ENCODE data around the gene MTHFS. TPM values are rescaled to one million over a fixed set of nuclear protein-coding genes. Genes with fewer than 3 reads are reported as not detected.
"Not testable (repeated sequence)": the region's sequence is repeated elsewhere in the genome, so short reads cannot be mapped to it uniquely, and the experiment has no call there.

Gene MTHFS
- total RNA-seq, 3 donors from 2014 or later (not counting 1 experiment from before 2014, with no cell fraction given), result 7.0 to 10.8 (median 10.5) TPM

- H3K27me3 Mint-ChIP-seq (ENCODE audit: low read depth in 2 of 2), result peaks cover 16 to 37% of the 10 kb centered on the region in 2 donors
- no peak for ATAC-seq
Measured at GRCh38 chr15:79933231-79933630, 36.4 kb upstream of the MTHFS start.

GRCh38 chr15:79932447-79932846, 35.6 kb upstream of the MTHFS start:
- H3K27me3 Mint-ChIP-seq (ENCODE audit: low read depth in 2 of 2), result peaks cover 16 to 37% of the 10 kb centered on the region in 2 donors
- H3K9me3 Mint-ChIP-seq, result no peaks in the 10 kb centered on the region
- H3K4me3 Mint-ChIP-seq, result no peak overlapping the region
- no peak overlapping the region for H3K27ac Mint-ChIP-seq
- no peak for DNase-seq
- Histone ChIP-seq H3K27ac (ENCODE audit: low read length) (no peak overlapping the region), H3K9me3 (ENCODE audit: control insufficient read depth, insufficient read depth, low read length) (no peaks in the 10 kb centered on the region), H3K36me3 (ENCODE audit: control insufficient read depth, insufficient read depth, low read length) (no peaks in the 10 kb centered on the region), H3K27me3 (ENCODE audit: control insufficient read depth, insufficient read depth, low read length) (no peaks in the 10 kb centered on the region), H3K4me1 (ENCODE audit: control insufficient read depth, insufficient read depth, low read length) (no peaks in the 10 kb centered on the region), H3K4me3 (ENCODE audit: low read length) (no peak overlapping the region)
- no peak for TF ChIP-seq CTCF (IDR thresholded peaks at IDR 0.05)
- no peak for ATAC-seq
- intact Hi-C loops (cut with micrococcal nuclease), result no loop called here
- no peaks in the 10 kb centered on the region for H3K36me3 Mint-ChIP-seq
- WGBS (ENCODE audit: insufficient coverage), result 97% methylated on average over 5 of the region's 5 CpGs
- no peaks in the 10 kb centered on the region for H3K4me1 Mint-ChIP-seq

More at GRCh38 chr15:79933231-79933630, 36.4 kb upstream of the MTHFS start:
- TF ChIP-seq CTCF (IDR thresholded peaks at IDR 0.05), result no peak
- Histone ChIP-seq H3K4me3 (ENCODE audit: low read length) (no peak overlapping the region), H3K9me3 (ENCODE audit: control insufficient read depth, insufficient read depth, low read length) (no peaks in the 10 kb centered on the region), H3K36me3 (ENCODE audit: control insufficient read depth, insufficient read depth, low read length) (no peaks in the 10 kb centered on the region), H3K4me1 (ENCODE audit: control insufficient read depth, insufficient read depth, low read length) (no peaks in the 10 kb centered on the region), H3K27ac (ENCODE audit: low read length) (no peak overlapping the region), H3K27me3 (ENCODE audit: control insufficient read depth, insufficient read depth, low read length) (no peaks in the 10 kb centered on the region)
- no peaks in the 10 kb centered on the region for H3K4me1 Mint-ChIP-seq
- 71% methylated on average over 3 of the region's 3 CpGs for whole genome bisulfite sequencing (ENCODE audit: insufficient coverage)
- H3K36me3 Mint-ChIP-seq, result no peaks in the 10 kb centered on the region
- intact Hi-C loops (cut with micrococcal nuclease), result no loop called here
- H3K4me3 Mint-ChIP-seq, result no peak overlapping the region
- H3K27ac Mint-ChIP-seq, result no peak overlapping the region
- H3K9me3 Mint-ChIP-seq, result no peaks in the 10 kb centered on the region
- no peak for DNase-seq

- Histone ChIP-seq H3K36me3 (ENCODE audit: control insufficient read depth, insufficient read depth, low read length) (no peaks in the 10 kb centered on the region), H3K27me3 (ENCODE audit: control insufficient read depth, insufficient read depth, low read length) (no peaks in the 10 kb centered on the region), H3K27ac (ENCODE audit: low read length) (no peak overlapping the region), H3K4me1 (ENCODE audit: control insufficient read depth, insufficient read depth, low read length) (no peaks in the 10 kb centered on the region), H3K4me3 (ENCODE audit: low read length) (no peak overlapping the region), H3K9me3 (ENCODE audit: control insufficient read depth, insufficient read depth, low read length) (no peaks in the 10 kb centered on the region)
- Mint-ChIP-seq H3K4me3 (no peak overlapping the region), H3K27ac (no peak overlapping the region), H3K27me3 (ENCODE audit: low read depth in 2 of 2) (peaks cover 16 to 37% of the 10 kb centered on the region in 2 donors), H3K36me3 (no peaks in the 10 kb centered on the region), H3K9me3 (no peaks in the 10 kb centered on the region), H3K4me1 (no peaks in the 10 kb centered on the region)
- DNase-seq (no peak), ATAC-seq (no peak)
- no peak for TF ChIP-seq CTCF (IDR thresholded peaks at IDR 0.05)
- 96% methylated on average over 3 of the region's 5 CpGs for WGBS (ENCODE audit: insufficient coverage)
- intact Hi-C loops (cut with micrococcal nuclease), result no loop called here
Measured at GRCh38 chr15:79930516-79930915, 33.7 kb upstream of the MTHFS start.

- TF ChIP-seq CTCF (IDR thresholded peaks at IDR 0.05), result no peak
- ATAC-seq (no peak), DNase-seq (no peak)
- no peaks in the 10 kb centered on the region for H3K4me1 Mint-ChIP-seq
- 94% methylated on average over 2 of the region's 2 CpGs for WGBS (ENCODE audit: insufficient coverage)
- H3K27me3 ChIP-seq (ENCODE audit: control insufficient read depth, insufficient read depth, low read length), result no peaks in the 10 kb centered on the region
- H3K27ac ChIP-seq (ENCODE audit: low read length), result no peak overlapping the region
- peaks cover 2% of the 10 kb centered on the region for H3K4me1 ChIP-seq (ENCODE audit: control insufficient read depth, insufficient read depth, low read length)
- H3K27ac Mint-ChIP-seq, result no peak overlapping the region
- no peaks in the 10 kb centered on the region for H3K9me3 ChIP-seq (ENCODE audit: control insufficient read depth, insufficient read depth, low read length)
- H3K36me3 Mint-ChIP-seq, result no peaks in the 10 kb centered on the region
- H3K4me3 Mint-ChIP-seq, result no peak overlapping the region
- peaks cover 16 to 37% of the 10 kb centered on the region in 2 donors for H3K27me3 Mint-ChIP-seq (ENCODE audit: low read depth in 2 of 2)
- H3K9me3 Mint-ChIP-seq, result no peaks in the 10 kb centered on the region
- H3K4me3 ChIP-seq (ENCODE audit: low read length), result no peak overlapping the region
- H3K36me3 ChIP-seq (ENCODE audit: control insufficient read depth, insufficient read depth, low read length), result no peaks in the 10 kb centered on the region
- intact Hi-C loops (cut with micrococcal nuclease), result no loop called here
Measured at GRCh38 chr15:79929412-79929811, 32.6 kb upstream of the MTHFS start.

- H3K36me3 ChIP-seq (ENCODE audit: control insufficient read depth, insufficient read depth, low read length); ATAC-seq; H3K27me3 ChIP-seq (ENCODE audit: control insufficient read depth, insufficient read depth, low read length); H3K36me3 Mint-ChIP-seq; H3K27ac Mint-ChIP-seq; H3K9me3 Mint-ChIP-seq; DNase-seq; H3K27ac ChIP-seq (ENCODE audit: low read length); H3K9me3 ChIP-seq (ENCODE audit: control insufficient read depth, insufficient read depth, low read length); intact Hi-C loops (cut with micrococcal nuclease); H3K4me3 ChIP-seq (ENCODE audit: low read length); H3K4me3 Mint-ChIP-seq: not testable (repeated sequence)
- Mint-ChIP-seq H3K4me1 (peaks cover 24 to 27% of the 10 kb centered on the region in 2 donors), H3K27me3 (ENCODE audit: low read depth in 2 of 2) (peaks cover 16 to 23% of the 10 kb centered on the region in 2 donors)
- 98% methylated on average over 36 of the region's 36 CpGs for WGBS (ENCODE audit: insufficient coverage)
- peaks cover 13% of the 10 kb centered on the region for H3K4me1 ChIP-seq (ENCODE audit: control insufficient read depth, insufficient read depth, low read length)
Measured at GRCh38 chr15:79926116-79926515, 29.3 kb upstream of the MTHFS start.
